T-helper 1 cell treated with Interleukin-12 subunit alpha and Interleukin-12 subunit beta and Interleukin-4 antibody, amounts not matched to agents 30 μg/mL and 1 μg/mL, for 36 hours (primary cell): ENCODE measurements around the gene GPSM3.
"Not testable (repeated sequence)": the region's sequence is repeated elsewhere in the genome, so short reads cannot be mapped to it uniquely, and the experiment has no call there.

ENCODE experiments used
- H3K27ac Mint-ChIP-seq: one replicate; pipeline ENCODE4 v1.8.0; 2021; ENCODE audit warnings: mild to moderate bottlenecking, mixed read lengths
- H3K27me3 Mint-ChIP-seq: one replicate; pipeline ENCODE4 v1.8.0; 2021; ENCODE audit warnings: low read depth, mixed read lengths
- H3K36me3 Mint-ChIP-seq: one replicate; pipeline ENCODE4 v1.8.0; 2021; ENCODE audit warnings: low read depth, mixed read lengths
- H3K4me1 Mint-ChIP-seq: one replicate; pipeline ENCODE4 v1.8.0; 2021; ENCODE audit warnings: low read depth, mixed read lengths
- H3K4me3 Mint-ChIP-seq: one replicate; pipeline ENCODE4 v1.8.0; 2021; ENCODE audit warnings: mild to moderate bottlenecking, moderate library complexity, mixed read lengths
- H3K9me3 Mint-ChIP-seq: one replicate; pipeline ENCODE4 v1.8.0; 2021; ENCODE audit warnings: mixed read lengths

GPSM3 gene

DNA sequence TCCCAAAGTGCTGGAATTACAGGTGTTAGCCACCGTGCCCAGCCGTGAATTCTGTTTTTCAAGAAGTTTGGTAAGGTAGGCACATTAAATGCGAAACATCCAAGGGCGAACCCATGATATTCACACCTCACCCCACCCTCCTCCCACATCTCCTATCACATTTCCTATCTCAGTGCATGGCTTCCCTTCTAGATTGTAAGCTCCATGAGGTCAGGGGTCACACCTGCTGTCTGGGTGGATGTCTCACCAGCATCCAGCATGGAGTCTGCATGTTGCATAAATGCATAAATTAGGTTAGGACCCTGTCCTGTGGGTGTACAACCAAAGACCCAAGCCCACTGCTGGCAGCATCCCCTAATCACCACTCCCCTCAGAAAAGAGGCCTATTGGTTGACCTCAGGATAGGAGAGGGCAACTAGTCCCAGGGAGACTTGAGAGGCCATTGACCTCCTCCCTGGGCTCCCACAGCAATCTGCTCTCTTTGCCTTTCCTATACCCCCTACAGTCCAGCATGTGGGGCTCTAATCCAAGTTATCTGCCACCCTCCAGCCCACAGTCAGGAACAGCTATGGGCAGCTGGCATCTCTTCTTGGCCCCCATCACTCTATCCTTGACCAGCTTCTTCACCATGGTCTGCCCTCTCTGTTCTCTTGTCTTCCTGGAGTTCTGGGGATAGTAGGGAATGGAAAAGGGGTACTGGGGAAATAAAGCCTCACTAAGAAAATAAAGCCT lies 44.9 kb downstream of the GPSM3 start:
- Mint-ChIP-seq H3K36me3 (peaks cover 6% of the 10 kb centered on the region), H3K4me3 (peak overlapping the region; percentile 80), H3K4me1 (peaks cover 19% of the 10 kb centered on the region), H3K27me3 (peaks cover 57% of the 10 kb centered on the region), H3K9me3 (no peaks in the 10 kb centered on the region), H3K27ac (no peak overlapping the region)

DNA sequence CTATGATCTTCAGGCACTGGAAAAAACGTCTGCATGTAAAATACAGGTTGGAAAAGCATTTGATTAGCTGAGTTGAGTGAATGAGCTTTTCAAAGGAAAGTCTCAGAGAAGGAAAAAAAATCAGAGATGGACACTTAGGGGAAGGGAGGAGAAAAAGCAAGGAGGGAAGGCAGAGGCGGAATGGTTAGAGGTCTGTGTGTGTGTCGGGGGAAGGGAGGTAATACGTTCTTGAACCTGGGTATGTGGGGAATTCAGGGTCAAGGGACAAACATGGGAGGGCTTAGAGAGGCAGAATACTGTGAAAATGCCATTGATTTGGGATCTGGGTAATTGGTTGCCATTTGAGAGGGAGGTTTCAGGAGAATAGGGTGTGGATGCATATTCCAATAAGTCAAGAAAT lies 45.8 kb downstream of the GPSM3 start:
- Mint-ChIP-seq H3K4me1 (peaks cover 19% of the 10 kb centered on the region), H3K9me3 (no peaks in the 10 kb centered on the region), H3K27ac (no peak overlapping the region), H3K27me3 (peaks cover 58% of the 10 kb centered on the region), H3K4me3 (no peak overlapping the region), H3K36me3 (peaks cover 6% of the 10 kb centered on the region)

DNA sequence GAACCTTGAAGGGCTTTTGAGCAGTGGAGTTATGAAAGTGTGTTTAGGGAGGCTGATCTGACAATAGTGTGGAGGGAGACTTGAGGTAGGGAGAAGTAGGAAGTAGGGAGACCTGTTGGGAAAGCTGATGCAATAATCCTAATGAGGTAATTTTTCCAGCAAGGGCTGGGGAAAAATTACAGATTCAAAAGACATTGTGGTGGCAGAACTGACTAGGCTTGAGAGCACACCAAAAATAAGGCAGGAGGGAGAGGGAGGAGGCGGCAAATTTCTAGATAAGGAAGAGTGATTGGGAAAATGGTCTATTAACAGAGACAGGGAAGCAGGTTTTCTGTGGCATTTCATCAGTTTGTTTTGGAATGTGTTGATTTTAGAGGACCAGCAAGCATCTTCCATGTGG lies 46.2 kb downstream of the GPSM3 start:
- Mint-ChIP-seq H3K27me3 (peaks cover 59% of the 10 kb centered on the region), H3K9me3 (no peaks in the 10 kb centered on the region), H3K27ac (no peak overlapping the region), H3K4me3 (no peak overlapping the region), H3K4me1 (peaks cover 18% of the 10 kb centered on the region), H3K36me3 (peaks cover 6% of the 10 kb centered on the region)

DNA sequence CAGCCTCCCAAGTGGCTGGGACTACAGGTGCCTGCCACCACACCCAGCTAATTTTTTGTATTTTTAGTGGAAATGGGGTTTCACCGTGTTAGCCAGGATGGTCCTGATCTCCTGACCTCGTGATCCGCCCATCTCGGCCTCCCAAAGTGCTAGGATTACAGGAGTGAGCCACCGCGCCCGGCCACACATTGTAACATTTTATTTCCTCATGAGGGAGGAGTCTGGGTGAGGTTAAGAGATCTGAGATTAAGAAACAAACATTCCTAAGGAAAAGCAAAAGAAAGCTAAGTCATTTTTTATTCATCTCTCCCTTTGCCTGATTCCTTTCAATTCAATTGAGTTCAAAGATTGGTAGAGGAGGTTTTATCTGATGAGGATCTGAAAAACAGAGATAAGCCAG lies 48.2 kb downstream of the GPSM3 start:
- not testable (repeated sequence) for H3K4me3 Mint-ChIP-seq, H3K27ac Mint-ChIP-seq, H3K9me3 Mint-ChIP-seq, H3K36me3 Mint-ChIP-seq
- Mint-ChIP-seq H3K4me1 (peaks cover 15% of the 10 kb centered on the region), H3K27me3 (peaks cover 45% of the 10 kb centered on the region)
